ENCODE results near the gene SPOUT1. TPM values are rescaled to one million over a fixed set of nuclear protein-coding genes. Genes with fewer than 3 reads are reported as not detected.
"Not testable (repeated sequence)": the region's sequence is repeated elsewhere in the genome, so short reads cannot be mapped to it uniquely, and the experiment has no call there.

SPOUT1 gene
- total RNA-seq, 1 experiment from 2014 or later: 59.6 TPM

- Histone ChIP-seq H2AFZ (no peak overlapping the region), H3K4me3 (no peak overlapping the region), H3K9me3 (ENCODE audit: insufficient read depth, low read depth) (no peaks in the 10 kb centered on the region), H3K27me3 (ENCODE audit: insufficient read depth, low read depth) (no peaks in the 10 kb centered on the region), H3K79me2 (ENCODE audit: low read depth) (no peaks in the 10 kb centered on the region), H3K9me2 (ENCODE audit: insufficient read depth) (no peaks in the 10 kb centered on the region), H3K27ac (no peak overlapping the region), H3F3A (ENCODE audit: insufficient read depth, low read depth) (no peaks in the 10 kb centered on the region), H3K36me3 (ENCODE audit: low read depth) (no peaks in the 10 kb centered on the region), H3K4me2 (no peak overlapping the region), H4K20me1 (ENCODE audit: insufficient read depth) (no peaks in the 10 kb centered on the region), H3K4me1 (replicated peaks; ENCODE audit: insufficient read depth) (no peaks in the 10 kb centered on the region)
- no TSS peak for BruUV-seq (replicated peaks)
- intact Hi-C loops (cut with micrococcal nuclease; ENCODE audit: unreplicated experiment): no loop called here
- ChIA-PET POLR2A (ENCODE audit: unreplicated experiment) (interaction anchor here (0.6 kb wide), 1 partner anchor 157 kb away, joined by 3 read pairs; the partner anchor contains the start of gene SET), CTCF (interaction anchor here (0.6 kb wide), 1 partner anchor 130 kb away, joined by 8 read pairs; no protein-coding TSS in a partner anchor)
- DNase-seq: no peak
- TF ChIP-seq CTCF (conservative IDR thresholded peaks at IDR 0.05): no peak
- no peak for TF ChIP-seq EZH2 (IDR thresholded peaks at IDR 0.05; ENCODE audit: low read depth)
Measured at GRCh38 chr9:128846680-128847030, 17.1 kb upstream of the SPOUT1 start.

GRCh38 chr9:128845186-128845931 is 15.8 kb upstream of the SPOUT1 start:
- Histone ChIP-seq H3K9me2 (ENCODE audit: insufficient read depth) (no peaks in the 10 kb centered on the region), H2AFZ (no peak overlapping the region), H3K27ac (no peak overlapping the region), H3K4me3 (no peak overlapping the region), H3K4me1 (replicated peaks; ENCODE audit: insufficient read depth) (no peaks in the 10 kb centered on the region), H3K27me3 (ENCODE audit: insufficient read depth, low read depth) (no peaks in the 10 kb centered on the region), H3K79me2 (ENCODE audit: low read depth) (no peaks in the 10 kb centered on the region), H3F3A (ENCODE audit: insufficient read depth, low read depth) (0 out of 2 replicates have a peak, but pooled peaks cover 5% of the 10 kb centered on the region), H3K36me3 (ENCODE audit: low read depth) (no peaks in the 10 kb centered on the region), H4K20me1 (ENCODE audit: insufficient read depth) (no peaks in the 10 kb centered on the region), H3K9me3 (ENCODE audit: insufficient read depth, low read depth) (no peaks in the 10 kb centered on the region), H3K4me2 (no peak overlapping the region)
- intact Hi-C loops (cut with micrococcal nuclease; ENCODE audit: unreplicated experiment): no loop called here
- ChIA-PET CTCF (interaction anchor here (0.5 to 0.6 kb wide), 3 partner anchors 16 to 130 kb away, joined by 3 to 13 read pairs (median 10); partner anchors contain the start of gene SPOUT1), POLR2A (ENCODE audit: unreplicated experiment) (interaction anchor here (0.6 kb wide), 1 partner anchor 97 kb away, joined by 10 read pairs; no protein-coding TSS in a partner anchor)
- DNase-seq: no peak
- no peak for TF ChIP-seq CTCF (conservative IDR thresholded peaks at IDR 0.05)
- no peak for TF ChIP-seq EZH2 (IDR thresholded peaks at IDR 0.05; ENCODE audit: low read depth)
- BruUV-seq (replicated peaks): no TSS peak

GRCh38 chr9:128843171-128843570 is 13.6 kb upstream of the SPOUT1 start:
- H3K27ac ChIP-seq; H3K27me3 ChIP-seq (ENCODE audit: insufficient read depth, low read depth); H2AFZ ChIP-seq; POLR2A ChIA-PET (ENCODE audit: unreplicated experiment); H3F3A ChIP-seq (ENCODE audit: insufficient read depth, low read depth); H4K20me1 ChIP-seq (ENCODE audit: insufficient read depth); H3K9me2 ChIP-seq (ENCODE audit: insufficient read depth); DNase-seq; H3K36me3 ChIP-seq (ENCODE audit: low read depth); H3K79me2 ChIP-seq (ENCODE audit: low read depth); CTCF ChIA-PET; H3K4me3 ChIP-seq; H3K4me2 ChIP-seq; H3K9me3 ChIP-seq (ENCODE audit: insufficient read depth, low read depth); H3K4me1 ChIP-seq (replicated peaks; ENCODE audit: insufficient read depth); intact Hi-C loops (cut with micrococcal nuclease; ENCODE audit: unreplicated experiment); BruUV-seq (replicated peaks): not testable (repeated sequence)
